Neural cell (in vitro differentiated cells): ENCODE results near the gene NPR2.

Experiments used
- EZH2 ChIP-seq: fragments of 200-600, 300-800 bp; shearing (Covaris generic), sonication (generic); IDR thresholded peaks from 2 replicates; pipeline ENCODE4 v1.6.1; 2014; ENCODE audit warnings: antibody characterized with exemption, low read length, borderline replicate concordance, mild to moderate bottlenecking; ENCODE audit not compliant: insufficient read depth, poor library complexity, severe bottlenecking
- TF ChIP-seq, protein P1 (sequence below): fragments of 450-650 bp; IDR thresholded peaks from 2 replicates; pipeline ENCODE4 v1.5.1; 2014; ENCODE audit warnings: antibody characterized with exemption, mild to moderate bottlenecking, moderate library complexity; ENCODE audit not compliant: poor library complexity, severe bottlenecking

DNA sequence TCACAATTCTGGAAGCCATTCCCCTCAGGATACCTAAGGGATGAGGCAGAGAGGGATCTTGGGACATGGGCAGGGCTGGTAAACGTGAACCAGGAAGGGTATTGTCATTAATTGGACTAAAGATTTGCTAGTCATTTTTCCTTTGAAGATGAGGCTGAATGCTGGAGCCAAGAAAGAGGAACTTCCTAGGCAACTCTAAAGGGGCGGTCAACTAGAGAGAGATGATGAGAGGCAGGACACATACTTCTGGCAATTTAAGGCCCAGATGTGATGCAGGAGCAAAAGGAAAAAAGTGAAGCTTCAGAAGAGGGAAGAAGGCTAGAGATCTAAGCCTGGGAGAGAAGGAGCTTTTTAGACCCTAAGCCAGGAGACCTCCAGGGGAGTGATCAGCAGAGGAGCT lies 47.9 kb upstream of the NPR2 start:
- TF ChIP-seq, protein P1, sequence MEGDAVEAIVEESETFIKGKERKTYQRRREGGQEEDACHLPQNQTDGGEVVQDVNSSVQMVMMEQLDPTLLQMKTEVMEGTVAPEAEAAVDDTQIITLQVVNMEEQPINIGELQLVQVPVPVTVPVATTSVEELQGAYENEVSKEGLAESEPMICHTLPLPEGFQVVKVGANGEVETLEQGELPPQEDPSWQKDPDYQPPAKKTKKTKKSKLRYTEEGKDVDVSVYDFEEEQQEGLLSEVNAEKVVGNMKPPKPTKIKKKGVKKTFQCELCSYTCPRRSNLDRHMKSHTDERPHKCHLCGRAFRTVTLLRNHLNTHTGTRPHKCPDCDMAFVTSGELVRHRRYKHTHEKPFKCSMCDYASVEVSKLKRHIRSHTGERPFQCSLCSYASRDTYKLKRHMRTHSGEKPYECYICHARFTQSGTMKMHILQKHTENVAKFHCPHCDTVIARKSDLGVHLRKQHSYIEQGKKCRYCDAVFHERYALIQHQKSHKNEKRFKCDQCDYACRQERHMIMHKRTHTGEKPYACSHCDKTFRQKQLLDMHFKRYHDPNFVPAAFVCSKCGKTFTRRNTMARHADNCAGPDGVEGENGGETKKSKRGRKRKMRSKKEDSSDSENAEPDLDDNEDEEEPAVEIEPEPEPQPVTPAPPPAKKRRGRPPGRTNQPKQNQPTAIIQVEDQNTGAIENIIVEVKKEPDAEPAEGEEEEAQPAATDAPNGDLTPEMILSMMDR = no peak
- TF ChIP-seq EZH2 = no peak
